Measurements from ENCODE around the gene ZNF70.

DNA sequence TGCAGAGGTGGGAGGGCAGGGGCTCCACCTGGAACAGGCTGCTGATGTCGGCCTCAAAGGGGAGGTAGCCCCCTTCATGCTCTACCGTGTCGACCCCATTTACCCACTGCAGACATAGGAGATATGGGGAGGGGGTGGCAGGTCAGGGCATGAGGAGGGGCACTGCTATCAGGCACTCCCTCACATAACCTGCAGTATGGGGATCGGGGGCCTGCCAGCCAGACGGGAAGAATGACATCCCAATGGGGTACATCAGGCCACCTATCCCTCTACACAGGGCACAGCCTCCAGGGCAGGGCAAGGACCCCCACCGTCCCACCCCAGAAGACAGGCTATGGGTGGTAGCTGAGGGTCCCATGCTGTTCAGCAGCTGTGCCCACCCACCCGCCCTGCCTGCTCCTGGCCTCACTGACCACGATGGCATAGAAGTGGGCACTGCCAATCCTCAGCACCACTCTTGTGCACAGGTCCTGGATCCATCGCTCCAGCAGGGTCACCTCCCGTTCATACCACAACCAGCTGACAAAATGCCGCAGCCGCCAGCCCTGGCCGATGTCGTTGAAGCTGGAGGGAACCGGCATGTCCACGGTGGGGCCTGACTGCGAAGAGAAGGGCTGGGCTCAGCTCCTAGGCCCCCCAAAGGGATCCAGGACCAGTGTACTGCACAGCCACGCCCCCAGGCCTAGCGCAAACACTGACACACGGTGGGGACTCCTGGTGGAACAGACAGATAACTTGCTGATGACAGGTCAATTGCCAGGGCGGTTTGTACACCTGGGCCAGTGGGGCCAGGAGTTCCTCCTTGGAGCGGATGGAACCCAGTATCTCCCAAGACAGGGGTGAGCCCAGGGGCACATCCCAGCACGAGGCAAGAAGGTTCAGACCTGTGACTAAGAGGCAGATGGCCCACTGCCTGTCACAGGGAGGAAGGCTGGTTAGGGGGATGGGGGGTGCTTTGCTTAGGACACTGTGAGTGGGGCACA is 36.0 kb downstream of the ZNF70 start:
- TF ChIP-seq NR2C2 (CRISPR knock-in tag; IDR thresholded peaks at IDR 0.05) (no peak), PRRX2 (CRISPR knock-in tag; IDR thresholded peaks at IDR 0.05) (no peak), AFF4 (CRISPR knock-in tag; IDR thresholded peaks at IDR 0.05; ENCODE audit: borderline replicate concordance) (no peak), ZNF232 (CRISPR knock-in tag; IDR thresholded peaks at IDR 0.05) (no peak), NFYB (CRISPR knock-in tag; conservative IDR thresholded peaks at IDR 0.05; ENCODE audit: low read depth) (no peak), CTCF (IDR thresholded peaks at IDR 0.05) (no peak), ATF2 (CRISPR knock-in tag; IDR thresholded peaks at IDR 0.05; ENCODE audit: borderline replicate concordance, low read depth) (no peak), SOX15 (CRISPR knock-in tag; IDR thresholded peaks at IDR 0.05) (no peak), ZNF416 (CRISPR knock-in tag; IDR thresholded peaks at IDR 0.05) (no peak), GABPB1 (CRISPR knock-in tag; IDR thresholded peaks at IDR 0.05) (no peak)
- TF ChIP-seq, protein P1, sequence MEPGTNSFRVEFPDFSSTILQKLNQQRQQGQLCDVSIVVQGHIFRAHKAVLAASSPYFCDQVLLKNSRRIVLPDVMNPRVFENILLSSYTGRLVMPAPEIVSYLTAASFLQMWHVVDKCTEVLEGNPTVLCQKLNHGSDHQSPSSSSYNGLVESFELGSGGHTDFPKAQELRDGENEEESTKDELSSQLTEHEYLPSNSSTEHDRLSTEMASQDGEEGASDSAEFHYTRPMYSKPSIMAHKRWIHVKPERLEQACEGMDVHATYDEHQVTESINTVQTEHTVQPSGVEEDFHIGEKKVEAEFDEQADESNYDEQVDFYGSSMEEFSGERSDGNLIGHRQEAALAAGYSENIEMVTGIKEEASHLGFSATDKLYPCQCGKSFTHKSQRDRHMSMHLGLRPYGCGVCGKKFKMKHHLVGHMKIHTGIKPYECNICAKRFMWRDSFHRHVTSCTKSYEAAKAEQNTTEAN (CRISPR knock-in tag; IDR thresholded peaks at IDR 0.05) = no peak
